Liver (tissue), 9 donors: ENCODE data around the gene BRIP1. TPM values are rescaled to one million over a fixed set of nuclear protein-coding genes. Genes with fewer than 3 reads are reported as not detected.

ENCODE experiments used
- DNase-seq: peaks from one replicate; pipeline ENCODE4 v3.0.0-alpha.2; 2017; ENCODE audit warnings: low spot score
- H3K27ac ChIP-seq, 2 donors: one replicate each; pipeline ENCODE4 v1.7.0; 2013; ENCODE audit warnings: inconsistent platforms in 2 of 2, low read length in 2 of 2, control low read depth in 1 of 2, low read depth in 1 of 2, mild to moderate bottlenecking in 1 of 2
- H3K27me3 ChIP-seq, 4 donors: one replicate each; pipeline versions ENCODE4 v1.6.1 to v1.7.0; 2013; ENCODE audit warnings: low read length in 3 of 4, inconsistent platforms in 1 of 4, mild to moderate bottlenecking in 1 of 4, moderate library complexity in 1 of 4; ENCODE audit not compliant: control insufficient read depth in 4 of 4, insufficient read depth in 4 of 4
- H3K36me3 ChIP-seq, 4 donors: one replicate each; pipeline versions ENCODE4 v1.6.1 to v1.7.0; 2013; ENCODE audit warnings: low read length in 3 of 4, mild to moderate bottlenecking in 3 of 4, low read depth in 1 of 4, moderate library complexity in 1 of 4; ENCODE audit not compliant: control insufficient read depth in 4 of 4, insufficient read depth in 3 of 4
- H3K4me1 ChIP-seq, 4 donors: one replicate each; pipeline versions ENCODE4 v1.6.1 to v1.7.0; 2013; ENCODE audit warnings: low read length in 3 of 4, mild to moderate bottlenecking in 3 of 4, moderate library complexity in 1 of 4; ENCODE audit not compliant: control insufficient read depth in 4 of 4, insufficient read depth in 4 of 4
- H3K4me3 ChIP-seq, 3 donors: one replicate each; pipeline versions ENCODE4 v1.6.1 to v1.7.0; 2013; ENCODE audit warnings: low read length in 3 of 3, control low read depth in 1 of 3, low read depth in 1 of 3, mild to moderate bottlenecking in 1 of 3
- H3K9ac ChIP-seq, 2 donors: one replicate each; pipeline ENCODE4 v1.7.0; 2013; ENCODE audit warnings: low read length in 2 of 2, mild to moderate bottlenecking in 2 of 2, moderate library complexity in 2 of 2, control low read depth in 1 of 2, low read depth in 1 of 2
- H3K9me3 ChIP-seq, 4 donors: one replicate each; pipeline versions ENCODE4 v1.6.1 to v1.7.0; 2013; ENCODE audit warnings: low read length in 3 of 4; ENCODE audit not compliant: control insufficient read depth in 4 of 4
- ATF3 ChIP-seq: IDR thresholded peaks from 2 replicates; pipeline ENCODE4 v1.6.1; 2016; ENCODE audit warnings: antibody characterized with exemption
- CTCF ChIP-seq: fragments of 150-350 bp; IDR thresholded peaks from 2 replicates; pipeline ENCODE4 v1.5.1; 2017; ENCODE audit warnings: improper control_type of control experiment, low read depth, low read length; ENCODE audit not compliant: missing input control
- EGR1 ChIP-seq, 2 donors: IDR thresholded peaks; 2 replicates each; pipeline ENCODE4 v1.6.1; 2016 to 2018; ENCODE audit warnings: antibody characterized with exemption in 2 of 2, low read depth in 2 of 2
- FOXA1 ChIP-seq: IDR thresholded peaks from 2 replicates; pipeline ENCODE4 v1.6.1; 2016; ENCODE audit warnings: antibody characterized with exemption
- FOXA2 ChIP-seq: IDR thresholded peaks from 2 replicates; pipeline ENCODE4 v1.6.1; 2016; ENCODE audit warnings: antibody characterized with exemption
- GABPA ChIP-seq, 2 donors: IDR thresholded peaks in 1 of 2; conservative IDR thresholded peaks in 1 of 2; 2 replicates each; pipeline ENCODE4 v1.6.1; 2016; ENCODE audit warnings: antibody characterized with exemption in 2 of 2, mild to moderate bottlenecking in 1 of 2, moderate library complexity in 1 of 2
- HNF4A ChIP-seq, 2 donors: conservative IDR thresholded peaks; 2 replicates each; pipeline ENCODE4 v1.6.1; 2016; ENCODE audit warnings: antibody characterized with exemption in 2 of 2, mild to moderate bottlenecking in 2 of 2
- HNF4G ChIP-seq: IDR thresholded peaks from 2 replicates; pipeline ENCODE4 v1.6.1; 2016; ENCODE audit warnings: antibody characterized with exemption
- JUND ChIP-seq, 2 donors: IDR thresholded peaks; 2 replicates each; pipeline ENCODE4 v1.6.1; 2016; ENCODE audit warnings: antibody characterized with exemption in 2 of 2
- MAX ChIP-seq: IDR thresholded peaks from 2 replicates; pipeline ENCODE4 v1.6.1; 2016; ENCODE audit warnings: antibody characterized with exemption
- NR2F2 ChIP-seq: IDR thresholded peaks from 2 replicates; pipeline ENCODE4 v1.6.1; 2016; ENCODE audit warnings: antibody characterized with exemption
- RAD21 ChIP-seq, 2 donors: IDR thresholded peaks; 2 replicates each; pipeline ENCODE4 v1.6.1; 2016; ENCODE audit warnings: antibody characterized with exemption in 2 of 2, mild to moderate bottlenecking in 2 of 2
- REST ChIP-seq: IDR thresholded peaks from 2 replicates; pipeline ENCODE4 v1.6.1; 2016; ENCODE audit warnings: antibody characterized with exemption, mild to moderate bottlenecking
- SP1 ChIP-seq: IDR thresholded peaks from 2 replicates; pipeline ENCODE4 v1.6.1; 2018; ENCODE audit warnings: antibody characterized with exemption, mild to moderate bottlenecking
- TAF1 ChIP-seq: conservative IDR thresholded peaks from 2 replicates; pipeline ENCODE4 v1.6.1; 2016; ENCODE audit warnings: antibody characterized with exemption, mild to moderate bottlenecking
- YY1 ChIP-seq: IDR thresholded peaks from 2 replicates; pipeline ENCODE4 v1.6.1; 2016; ENCODE audit warnings: antibody characterized with exemption, mild to moderate bottlenecking
- ZBTB33 ChIP-seq: IDR thresholded peaks from 2 replicates; pipeline ENCODE4 v1.6.1; 2016; ENCODE audit warnings: antibody characterized with exemption
- WGBS: extraction: QIAGEN DNeasy Blood & Tissue Kit; methylation state at CpG from one replicate; pipeline ENCODE4 v1.1.7; 2013; 5-methylcytosine and 5-hydroxymethylcytosine counted together
- polyA plus RNA-seq, 2 donors: library from polyadenylated mRNA; stranded (reverse) in 1 of 2; unstranded in 1 of 2; fragments of 200-250 nt in 1 of 2; fragments of >200 nt in 1 of 2; fragmentation: Nextera tagmentation in 1 of 2; extraction: Ambion mirVana in 1 of 2; gene quantifications; one replicate each; pipeline versions ENCODE4 v1.2.1 to v1.2.3, GENCODE V29; 2013 to 2015
- total RNA-seq, 2 donors: library from RNA; depleted of rRNA; stranded (reverse); fragments of >200 nt; gene quantifications; one replicate each; pipeline ENCODE4 v1.2.3, GENCODE V29; 2014
- donor health status: healthy.
- donor health status: healthy.
- donor health status: healthy.
- donor health status: healthy.
- donor health status: healthy.

Gene BRIP1
- total and polyA plus RNA-seq, 4 donors: 0.24 to 10.3 (median 0.90) TPM

- no peaks in the 10 kb centered on the region for H3K9me3 ChIP-seq
- H3K4me1 ChIP-seq: no peaks in the 10 kb centered on the region
- no peak for DNase-seq
- 98% methylated on average over 2 of the region's 2 CpGs for WGBS
- no peaks in the 10 kb centered on the region for H3K27me3 ChIP-seq
- H3K4me3 ChIP-seq: no peak overlapping the region
- H3K9ac ChIP-seq: no peak overlapping the region
- no peak for TF ChIP-seq SP1
- no peak for TF ChIP-seq RAD21 (IDR thresholded peaks at IDR 0.05)
- TF ChIP-seq EGR1 (IDR thresholded peaks at IDR 0.05; ENCODE audit: low read depth in 2 of 2): no peak
- no peak for TF ChIP-seq HNF4A (conservative IDR thresholded peaks at IDR 0.05)
- no peak for TF ChIP-seq YY1
- TF ChIP-seq TAF1: no peak
- no peak for TF ChIP-seq MAX
- no peak for TF ChIP-seq FOXA1
- no peak for TF ChIP-seq ATF3
- TF ChIP-seq REST: no peak
- no peak for TF ChIP-seq ZBTB33
- no peak for TF ChIP-seq NR2F2
- no peak for TF ChIP-seq JUND (IDR thresholded peaks at IDR 0.05)
- TF ChIP-seq HNF4G: no peak
- no peak for TF ChIP-seq GABPA (IDR thresholded peaks at IDR 0.05 in 1 of 2, conservative IDR thresholded peaks at IDR 0.05 in 1 of 2)
- TF ChIP-seq FOXA2: no peak
- TF ChIP-seq CTCF: no peak
- no peak overlapping the region for H3K27ac ChIP-seq
- H3K36me3 ChIP-seq: no peaks in the 10 kb centered on the region
Measured at GRCh38 chr17:61714300-61714699, 149.0 kb downstream of the BRIP1 start.

- Histone ChIP-seq H3K27ac (no peak overlapping the region), H3K4me3 (no peak overlapping the region), H3K9ac (no peak overlapping the region), H3K36me3 (no peaks in the 10 kb centered on the region), H3K4me1 (no peaks in the 10 kb centered on the region), H3K27me3 (no peaks in the 10 kb centered on the region), H3K9me3 (no peaks in the 10 kb centered on the region)
- DNase-seq: no peak
- WGBS: 95% methylated on average over 1 of the region's 1 CpG
- TF ChIP-seq ZBTB33 (no peak), CTCF (no peak), YY1 (no peak), GABPA (IDR thresholded peaks at IDR 0.05 in 1 of 2, conservative IDR thresholded peaks at IDR 0.05 in 1 of 2) (no peak), TAF1 (no peak), HNF4G (no peak), FOXA1 (no peak)
Measured at GRCh38 chr17:61713035-61713434, 150.3 kb downstream of the BRIP1 start.
